PC-3 (cell line): ENCODE measurements around the gene P2RY2.

Experiments used
- CTCF ChIP-seq: fragments of 300-600 bp; sonication (generic); conservative IDR thresholded peaks from 2 replicates; pipeline ENCODE4 v1.5.1; 2017; ENCODE audit warnings: antibody characterized with exemption, low read depth, mild to moderate bottlenecking, low read length
- EZH2 ChIP-seq: fragments of 300-600 bp; sonication (generic); IDR thresholded peaks from one replicate; pipeline ENCODE4 v1.6.1; 2017; ENCODE audit warnings: antibody characterized with exemption, mild to moderate bottlenecking, low read length; ENCODE audit not compliant: unreplicated experiment
- EZH2phosphoT487 ChIP-seq: fragments of 300-600 bp; sonication (generic); IDR thresholded peaks from 2 replicates; pipeline ENCODE4 v1.6.1; 2018; ENCODE audit warnings: mild to moderate bottlenecking, antibody characterized with exemption, low read length, borderline replicate concordance

DNA sequence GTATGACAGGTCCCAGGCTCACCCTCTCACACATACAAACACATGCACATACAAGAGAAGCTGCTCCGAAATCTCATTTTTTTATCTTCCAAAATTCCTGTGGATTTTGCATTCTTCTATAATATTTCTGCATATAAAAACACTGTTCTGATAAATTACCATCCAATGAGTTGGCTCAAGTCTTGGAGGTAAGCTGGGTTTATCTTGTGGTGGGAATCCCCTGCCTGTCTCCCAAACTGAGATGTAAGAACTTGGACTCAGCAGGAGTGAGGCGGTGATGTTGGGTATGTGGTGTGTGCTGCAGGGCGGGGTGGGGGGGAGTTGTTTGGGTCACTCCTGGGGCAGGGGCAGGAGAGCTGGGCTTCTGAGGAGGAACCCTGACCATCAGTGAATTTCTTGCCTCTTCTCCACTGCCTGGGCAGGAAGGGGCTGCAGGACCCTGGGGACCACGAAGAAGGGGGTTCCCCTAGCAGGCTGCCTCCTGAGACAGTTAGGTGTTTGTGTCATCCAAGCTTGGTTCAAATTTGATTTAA lies 47.3 kb downstream of the P2RY2 start:
- TF ChIP-seq CTCF (no peak), EZH2 (no peak), EZH2phosphoT487 (no peak)
